HG03060 (cell line): ENCODE results near the gene RNF17.

Source experiments
- ATAC-seq: cut with Tn5 transposase; IDR thresholded peaks from one replicate; pipeline ENCODE4 v1.9.1; 2021; ENCODE audit warnings: low read depth, moderate number of reproducible peaks; ENCODE audit not compliant: unreplicated experiment

RNF17 gene, protein sequence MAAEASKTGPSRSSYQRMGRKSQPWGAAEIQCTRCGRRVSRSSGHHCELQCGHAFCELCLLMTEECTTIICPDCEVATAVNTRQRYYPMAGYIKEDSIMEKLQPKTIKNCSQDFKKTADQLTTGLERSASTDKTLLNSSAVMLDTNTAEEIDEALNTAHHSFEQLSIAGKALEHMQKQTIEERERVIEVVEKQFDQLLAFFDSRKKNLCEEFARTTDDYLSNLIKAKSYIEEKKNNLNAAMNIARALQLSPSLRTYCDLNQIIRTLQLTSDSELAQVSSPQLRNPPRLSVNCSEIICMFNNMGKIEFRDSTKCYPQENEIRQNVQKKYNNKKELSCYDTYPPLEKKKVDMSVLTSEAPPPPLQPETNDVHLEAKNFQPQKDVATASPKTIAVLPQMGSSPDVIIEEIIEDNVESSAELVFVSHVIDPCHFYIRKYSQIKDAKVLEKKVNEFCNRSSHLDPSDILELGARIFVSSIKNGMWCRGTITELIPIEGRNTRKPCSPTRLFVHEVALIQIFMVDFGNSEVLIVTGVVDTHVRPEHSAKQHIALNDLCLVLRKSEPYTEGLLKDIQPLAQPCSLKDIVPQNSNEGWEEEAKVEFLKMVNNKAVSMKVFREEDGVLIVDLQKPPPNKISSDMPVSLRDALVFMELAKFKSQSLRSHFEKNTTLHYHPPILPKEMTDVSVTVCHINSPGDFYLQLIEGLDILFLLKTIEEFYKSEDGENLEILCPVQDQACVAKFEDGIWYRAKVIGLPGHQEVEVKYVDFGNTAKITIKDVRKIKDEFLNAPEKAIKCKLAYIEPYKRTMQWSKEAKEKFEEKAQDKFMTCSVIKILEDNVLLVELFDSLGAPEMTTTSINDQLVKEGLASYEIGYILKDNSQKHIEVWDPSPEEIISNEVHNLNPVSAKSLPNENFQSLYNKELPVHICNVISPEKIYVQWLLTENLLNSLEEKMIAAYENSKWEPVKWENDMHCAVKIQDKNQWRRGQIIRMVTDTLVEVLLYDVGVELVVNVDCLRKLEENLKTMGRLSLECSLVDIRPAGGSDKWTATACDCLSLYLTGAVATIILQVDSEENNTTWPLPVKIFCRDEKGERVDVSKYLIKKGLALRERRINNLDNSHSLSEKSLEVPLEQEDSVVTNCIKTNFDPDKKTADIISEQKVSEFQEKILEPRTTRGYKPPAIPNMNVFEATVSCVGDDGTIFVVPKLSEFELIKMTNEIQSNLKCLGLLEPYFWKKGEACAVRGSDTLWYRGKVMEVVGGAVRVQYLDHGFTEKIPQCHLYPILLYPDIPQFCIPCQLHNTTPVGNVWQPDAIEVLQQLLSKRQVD (N-terminal part only)

DNA sequence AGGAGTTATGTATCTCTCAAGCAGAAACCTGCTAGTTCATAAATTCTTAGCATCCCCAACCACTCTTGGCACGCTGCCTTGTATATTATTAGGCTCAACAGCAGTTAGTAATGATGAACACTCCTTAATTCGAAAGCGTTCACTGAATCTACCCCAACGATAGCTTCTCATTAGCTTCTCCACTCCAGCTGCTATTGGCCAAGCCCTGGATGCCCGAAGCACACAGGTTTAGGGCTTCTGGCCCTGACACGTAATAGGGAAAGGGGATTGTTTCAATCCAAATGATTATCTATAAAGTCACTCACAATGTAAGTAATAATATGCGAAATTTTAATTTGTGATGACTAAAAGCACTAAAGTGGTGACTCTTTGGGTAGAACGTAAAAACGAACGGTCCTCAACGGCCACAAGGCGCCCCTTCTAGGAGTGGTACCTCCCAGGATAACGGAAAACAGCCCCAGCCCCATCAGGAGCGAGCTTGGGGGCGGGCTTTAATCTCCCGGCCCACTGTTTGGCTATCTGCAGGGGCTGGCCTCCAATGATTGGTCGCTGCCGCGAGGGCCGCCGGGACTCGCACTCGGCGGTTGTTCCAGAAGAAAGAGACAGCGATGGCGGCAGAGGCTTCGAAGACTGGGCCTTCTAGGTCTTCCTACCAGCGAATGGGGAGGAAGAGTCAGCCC is at the start of gene RNF17:
Gene RNF17 (plus strand): TSS at position 574 of the 680 bp plus-strand sequence. CDS start 35 bp downstream, at position 609.
- no peak for ATAC-seq

DNA sequence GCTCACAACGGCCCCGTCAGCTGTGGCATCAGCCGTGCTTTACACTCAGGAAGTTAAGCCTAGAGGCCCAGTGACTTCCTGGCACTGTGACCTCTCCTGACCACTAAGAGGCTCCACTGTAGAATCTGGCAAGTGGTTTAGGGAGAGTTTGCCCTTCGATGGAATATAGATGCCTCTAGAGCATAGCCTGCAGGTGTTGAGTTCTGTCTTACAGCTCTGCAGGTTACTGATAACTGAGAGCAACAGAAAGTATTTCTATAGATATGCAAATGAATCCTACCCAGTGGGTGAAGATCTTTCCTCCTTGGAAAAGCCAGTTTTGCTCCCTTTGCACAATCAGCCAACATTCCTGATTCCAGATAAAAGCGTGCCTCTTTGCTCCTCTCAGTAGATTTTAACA is 48.0 kb upstream of the RNF17 start:
- ATAC-seq, result no peak

DNA sequence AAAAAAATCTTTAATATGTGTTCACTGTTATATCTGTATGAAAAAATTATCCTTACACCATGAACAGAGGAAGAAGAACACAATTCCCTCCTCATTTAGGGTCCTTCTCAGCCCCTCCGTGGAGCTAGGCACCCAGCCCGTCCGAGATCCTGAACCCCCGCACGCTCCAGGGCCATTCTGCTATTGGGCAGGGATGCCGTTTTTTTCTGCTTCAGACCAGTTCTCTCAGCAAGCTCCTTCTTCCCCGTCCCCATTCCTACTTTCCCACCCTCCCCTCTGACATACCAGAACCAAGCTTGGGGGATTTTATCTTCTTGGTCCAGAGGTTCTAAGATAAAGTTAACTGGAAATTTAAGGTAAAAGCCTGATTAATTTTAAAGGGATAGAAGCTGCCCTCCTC is 47.5 kb upstream of the RNF17 start:
- no peak for ATAC-seq

DNA sequence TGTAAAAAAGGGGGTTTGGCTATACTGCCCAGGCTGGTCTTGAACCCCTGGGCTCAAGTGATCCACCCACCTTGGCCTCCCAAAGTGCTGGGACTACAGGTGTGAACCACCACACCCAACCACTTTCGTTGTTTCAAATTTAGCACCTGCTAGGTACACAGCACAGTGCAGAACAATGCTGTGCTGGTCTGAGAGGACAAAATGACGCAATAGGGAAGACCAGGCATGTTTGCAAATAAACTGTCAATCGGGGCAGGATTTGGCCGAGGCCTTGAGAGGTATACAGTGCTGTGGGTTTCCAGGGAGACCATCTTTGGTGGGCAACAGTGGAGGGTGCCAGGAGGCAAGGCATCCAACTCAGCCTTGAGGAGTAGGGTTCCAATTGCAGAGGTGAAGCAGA is 46.8 kb upstream of the RNF17 start:
- no peak for ATAC-seq

DNA sequence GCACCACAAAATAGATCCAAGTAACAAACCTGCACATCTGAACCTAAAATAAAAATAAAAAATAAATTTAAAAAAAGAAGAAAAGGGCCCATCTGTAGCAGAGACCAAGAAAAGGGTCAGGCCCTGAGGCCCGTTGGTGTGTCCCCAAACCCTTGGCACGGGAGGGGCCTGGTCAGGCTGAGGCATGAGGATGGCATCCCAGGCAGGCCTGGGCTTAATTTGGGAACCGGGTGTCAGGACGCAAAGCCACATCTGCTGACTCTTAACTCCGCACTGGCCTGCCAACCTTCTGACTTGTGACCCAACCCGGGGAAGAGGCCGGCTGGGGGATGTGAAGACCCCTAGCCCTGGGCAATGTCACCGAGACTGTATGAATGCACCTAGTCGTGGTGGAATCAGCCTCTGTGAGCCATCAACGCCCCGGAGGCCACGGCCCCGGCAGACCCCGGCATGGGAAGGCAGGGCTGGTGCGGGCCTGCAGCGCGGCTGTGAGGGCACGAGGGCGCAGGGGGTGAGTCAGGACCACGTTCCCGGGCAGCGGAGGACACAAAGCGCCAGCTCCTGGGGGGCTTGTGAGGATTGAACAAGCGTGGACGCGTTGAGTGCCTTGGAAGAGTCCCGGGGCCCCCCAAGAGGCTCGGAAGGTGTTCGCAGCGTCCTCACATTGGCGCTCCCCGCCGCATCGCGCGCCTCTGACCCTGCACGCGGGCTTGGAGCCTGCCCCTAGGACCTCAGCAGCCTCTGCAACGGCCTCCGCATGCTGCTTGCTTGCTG is 45.6 kb upstream of the RNF17 start:
- ATAC-seq, result no peak

DNA sequence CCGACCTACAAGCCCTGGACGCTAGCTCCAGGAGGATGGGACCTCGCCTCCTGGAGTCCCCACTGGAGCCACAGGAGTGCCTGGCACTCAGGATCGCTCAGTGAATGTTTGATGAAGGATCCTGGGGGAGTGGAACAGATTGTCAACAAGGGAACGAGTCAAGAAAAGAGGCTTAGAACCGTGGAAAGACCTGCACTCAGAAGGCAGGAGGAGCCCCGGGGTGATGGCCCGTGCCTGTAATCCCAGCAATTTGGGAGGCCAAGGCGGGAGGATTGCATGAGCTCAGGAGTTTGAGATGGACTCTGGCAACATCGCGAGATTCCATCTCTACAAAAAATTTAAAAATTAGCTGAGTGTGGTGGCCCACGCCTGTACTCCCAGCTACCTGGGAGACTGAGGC is 44.8 kb upstream of the RNF17 start:
- no peak for ATAC-seq

DNA sequence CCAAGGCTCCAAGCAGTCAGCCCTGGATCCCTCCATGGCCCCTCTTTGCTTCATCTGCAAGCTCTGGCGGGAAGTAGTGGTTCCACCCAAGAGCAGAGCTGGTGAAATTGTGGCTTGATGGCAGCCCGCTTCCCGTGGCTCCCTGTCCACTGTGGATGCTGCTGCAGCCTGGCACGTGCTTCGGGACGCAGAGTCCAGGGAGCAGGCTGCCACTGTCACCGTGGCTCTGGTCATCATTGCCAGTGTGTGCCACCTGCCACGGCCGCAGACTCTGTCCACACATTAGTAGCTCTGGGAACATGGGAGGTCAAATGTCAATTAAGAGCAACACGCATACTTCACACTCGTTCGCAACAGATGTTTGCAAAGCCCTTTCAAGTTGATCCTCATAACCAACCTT is 40.8 kb upstream of the RNF17 start:
- no peak for ATAC-seq

DNA sequence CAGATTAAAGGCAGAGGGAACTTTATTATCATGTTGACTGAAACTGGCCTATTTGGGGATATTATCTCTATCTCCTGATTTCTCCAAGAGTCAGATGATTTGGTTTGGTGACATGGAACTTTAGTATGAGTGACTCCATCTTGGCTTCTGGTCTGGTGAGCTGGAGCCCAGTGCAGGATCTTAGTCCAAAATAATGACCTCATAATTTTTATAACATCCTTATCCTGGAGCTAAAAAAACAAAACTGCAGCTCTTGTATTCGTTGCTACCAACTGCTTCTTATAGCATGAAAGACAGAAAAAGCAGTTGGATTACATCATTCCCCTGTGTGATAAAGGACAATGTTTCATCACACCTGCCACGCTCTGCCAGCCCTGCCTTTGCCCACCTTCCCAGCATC is 39.3 kb upstream of the RNF17 start:
- ATAC-seq, result no peak

DNA sequence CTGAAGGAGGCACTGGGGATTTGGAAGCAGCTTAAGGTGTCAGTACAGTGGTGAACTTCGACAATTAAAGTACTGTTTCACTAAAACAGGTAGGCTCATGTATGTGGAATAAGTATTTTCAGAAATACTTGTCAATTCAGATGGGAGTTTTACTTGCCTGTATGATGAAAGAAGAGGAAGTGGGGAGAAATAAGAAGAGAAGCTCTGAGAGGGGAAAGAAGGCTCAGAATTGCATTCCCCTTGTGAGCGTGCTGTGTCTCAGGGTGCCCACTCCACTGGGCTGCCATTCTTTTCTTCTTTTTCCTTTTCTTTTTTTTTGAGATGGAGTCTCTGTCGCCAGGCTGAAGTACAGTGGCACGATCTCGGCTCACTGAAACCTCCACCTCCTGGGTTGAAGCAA is 38.6 kb upstream of the RNF17 start:
- no peak for ATAC-seq

DNA sequence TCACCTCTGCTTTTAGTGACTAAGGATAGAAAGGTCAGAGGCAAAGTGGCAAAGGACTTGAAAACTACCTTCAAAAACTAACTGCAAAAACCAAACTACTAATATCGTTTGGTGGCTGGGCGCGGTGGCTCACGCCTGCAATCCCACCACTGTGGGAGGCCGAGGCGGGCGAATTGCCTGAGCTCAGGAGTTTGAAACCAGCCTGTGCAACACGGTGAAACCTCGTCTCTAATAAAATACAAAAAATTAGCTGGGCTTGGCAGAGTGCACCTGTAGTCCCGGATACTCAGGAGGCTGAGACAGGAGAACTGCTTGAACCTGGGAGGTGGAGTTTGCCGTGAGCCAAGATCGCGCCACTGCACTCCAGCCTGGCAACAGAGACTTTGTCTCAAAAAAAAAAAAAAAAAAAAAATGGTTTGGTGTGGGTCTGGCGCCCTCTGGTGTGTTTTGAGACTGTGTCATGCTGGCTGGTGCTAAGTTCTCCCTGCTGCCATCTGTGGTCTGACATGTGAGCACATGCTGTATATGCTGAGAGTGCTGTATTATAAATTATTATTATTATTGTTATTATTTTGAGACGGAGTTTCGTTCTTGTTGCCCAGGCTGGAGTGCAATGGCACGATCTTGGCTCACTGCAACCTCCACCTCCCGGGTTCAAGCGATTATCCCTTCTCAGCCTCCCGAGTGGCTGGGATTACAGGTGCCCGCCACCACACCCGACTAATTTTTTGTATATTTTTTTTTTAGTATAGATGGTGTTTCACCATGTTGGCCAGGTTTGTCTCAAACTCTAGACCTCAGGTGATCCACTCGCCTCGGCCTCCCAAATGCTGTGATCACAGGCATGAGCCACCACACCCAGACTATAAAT is 36.0 kb upstream of the RNF17 start:
- peak; percentile 62 for ATAC-seq

DNA sequence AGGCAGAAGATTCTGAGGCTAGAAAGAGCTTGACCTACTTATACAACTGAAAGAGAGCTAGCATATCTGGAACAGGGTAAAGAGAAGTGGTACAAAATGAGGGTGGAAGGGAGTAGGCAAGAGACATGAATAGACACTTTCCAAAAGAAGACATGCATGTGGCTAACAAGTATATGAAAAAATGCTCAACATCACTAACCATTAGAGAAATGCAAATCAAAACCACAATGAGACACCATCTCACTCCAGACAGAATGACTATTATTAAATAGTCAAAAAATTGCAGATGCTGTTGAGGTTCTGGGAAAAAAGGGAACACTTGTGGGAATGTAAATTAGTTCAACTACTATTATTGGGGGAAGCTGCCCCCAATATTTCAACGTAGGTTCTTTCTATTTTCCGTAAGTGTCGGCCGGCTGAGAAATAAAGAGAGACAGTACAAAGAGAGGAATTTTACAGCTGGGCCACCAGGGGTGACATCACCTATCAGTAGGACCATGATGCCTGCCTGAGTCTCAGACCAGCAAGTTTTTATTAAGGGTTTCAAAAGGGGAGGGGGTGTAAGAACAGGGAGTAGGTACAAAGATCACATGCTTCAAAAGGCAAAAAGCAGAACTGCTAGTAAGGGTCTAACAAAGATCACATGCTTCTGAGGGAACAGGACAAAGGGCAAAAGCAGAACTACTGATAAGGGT is 32.9 kb upstream of the RNF17 start:
- peak; percentile 73 for ATAC-seq

DNA sequence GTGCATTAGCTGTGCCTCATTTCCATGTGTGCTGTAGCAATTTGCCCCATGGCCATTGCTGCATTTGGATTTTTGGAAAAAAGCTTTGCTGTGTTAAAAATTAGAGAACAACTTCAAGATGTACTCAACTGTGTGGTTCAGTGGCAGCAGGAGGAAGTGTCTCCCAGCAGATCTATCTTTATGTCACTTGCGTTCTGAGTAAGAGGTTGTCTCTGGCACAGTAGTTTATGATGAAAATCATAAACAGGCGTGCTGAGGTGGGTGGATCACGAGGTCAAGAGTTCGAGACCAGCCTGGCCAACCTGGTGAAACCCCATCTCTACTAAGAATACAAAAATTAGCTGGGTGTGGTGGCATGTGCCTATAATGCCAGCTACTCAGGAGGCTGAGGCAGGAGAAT is 29.0 kb upstream of the RNF17 start:
- no peak for ATAC-seq

DNA sequence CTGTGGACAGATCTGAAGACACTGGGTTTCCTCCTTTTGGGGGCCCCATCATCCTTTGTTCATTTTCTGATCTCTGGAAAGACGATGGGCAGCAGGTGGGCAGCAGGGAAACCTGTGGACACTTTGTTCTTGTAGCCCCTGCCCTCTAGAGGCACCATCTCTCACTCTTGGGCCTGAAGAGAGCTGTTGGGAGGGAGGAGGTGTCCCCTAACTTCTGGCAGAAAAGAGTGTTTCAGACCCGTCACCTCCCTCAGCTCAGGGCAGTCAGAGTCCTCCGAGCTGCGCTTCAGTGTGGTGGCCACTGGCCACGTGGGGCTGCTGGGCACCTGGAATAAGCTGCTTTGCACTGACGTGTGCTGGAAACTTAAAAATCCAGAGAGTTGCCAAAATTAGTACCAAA is 26.9 kb upstream of the RNF17 start:
- no peak for ATAC-seq

DNA sequence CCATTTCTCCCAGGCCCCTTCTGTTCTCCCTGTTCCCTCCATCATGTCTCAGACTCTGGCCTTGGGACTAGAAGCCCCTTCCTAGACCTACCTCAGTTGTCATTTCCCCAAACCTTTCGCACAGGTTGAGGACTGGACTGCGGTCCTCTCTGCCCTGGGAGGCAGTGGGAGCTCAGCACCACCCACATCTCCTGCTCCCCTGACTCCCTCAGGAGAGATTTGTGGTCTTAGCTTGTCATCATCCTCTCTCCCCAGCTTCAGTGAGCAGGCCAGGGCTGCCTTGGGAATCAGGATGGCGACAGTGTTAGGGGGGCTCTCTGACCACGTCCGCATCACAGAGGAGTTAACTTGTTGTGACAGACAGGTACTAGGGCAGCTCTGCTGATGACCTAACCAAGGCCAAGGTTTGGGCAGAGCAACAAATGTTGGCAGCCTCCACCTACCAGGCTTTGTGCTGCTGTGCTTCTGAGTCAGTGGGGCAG is 25.6 kb upstream of the RNF17 start:
- no peak for ATAC-seq

DNA sequence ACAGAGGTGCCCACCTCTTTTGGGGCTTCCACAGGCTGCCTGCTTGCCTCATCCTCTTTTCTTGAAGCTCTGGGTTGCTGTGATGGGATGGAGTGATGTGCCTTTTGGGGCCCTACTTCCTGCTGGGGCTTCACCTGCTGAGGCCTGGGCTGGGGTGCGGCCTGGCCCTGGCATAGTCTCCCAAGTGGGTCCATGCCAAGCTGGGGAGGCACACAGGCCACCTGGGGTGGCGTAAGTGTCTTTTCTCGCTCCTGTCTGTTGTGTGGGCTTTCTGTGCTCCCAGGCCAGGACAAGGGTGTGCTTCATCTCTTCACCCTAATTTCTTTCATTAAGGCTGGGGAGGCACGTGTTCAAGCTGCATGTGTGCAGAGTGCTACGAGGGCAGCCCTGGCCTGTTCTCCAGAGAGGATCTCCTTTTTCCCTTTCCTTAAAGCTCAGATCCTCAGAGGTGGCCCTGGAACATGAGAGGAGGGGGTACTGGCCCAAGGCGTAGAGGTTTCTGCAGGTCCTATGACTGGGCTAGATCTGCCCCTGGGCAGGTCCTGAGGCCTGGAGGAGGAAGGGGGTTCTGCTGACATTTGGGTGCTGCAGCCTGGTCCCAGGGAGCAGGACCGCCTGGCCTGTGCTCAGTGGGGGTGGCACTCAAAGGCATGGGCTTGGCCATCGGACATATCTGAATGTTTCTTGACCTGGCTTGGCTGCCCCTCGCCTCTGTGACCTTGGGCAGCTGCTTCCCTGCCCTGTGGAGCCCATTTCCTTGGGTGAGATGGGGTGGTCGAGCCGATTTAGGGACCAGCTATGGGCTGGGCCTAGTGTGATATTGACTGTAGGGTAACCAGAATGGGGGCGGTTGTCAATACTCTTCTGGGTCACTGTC is 23.7 kb upstream of the RNF17 start:
- no peak for ATAC-seq

DNA sequence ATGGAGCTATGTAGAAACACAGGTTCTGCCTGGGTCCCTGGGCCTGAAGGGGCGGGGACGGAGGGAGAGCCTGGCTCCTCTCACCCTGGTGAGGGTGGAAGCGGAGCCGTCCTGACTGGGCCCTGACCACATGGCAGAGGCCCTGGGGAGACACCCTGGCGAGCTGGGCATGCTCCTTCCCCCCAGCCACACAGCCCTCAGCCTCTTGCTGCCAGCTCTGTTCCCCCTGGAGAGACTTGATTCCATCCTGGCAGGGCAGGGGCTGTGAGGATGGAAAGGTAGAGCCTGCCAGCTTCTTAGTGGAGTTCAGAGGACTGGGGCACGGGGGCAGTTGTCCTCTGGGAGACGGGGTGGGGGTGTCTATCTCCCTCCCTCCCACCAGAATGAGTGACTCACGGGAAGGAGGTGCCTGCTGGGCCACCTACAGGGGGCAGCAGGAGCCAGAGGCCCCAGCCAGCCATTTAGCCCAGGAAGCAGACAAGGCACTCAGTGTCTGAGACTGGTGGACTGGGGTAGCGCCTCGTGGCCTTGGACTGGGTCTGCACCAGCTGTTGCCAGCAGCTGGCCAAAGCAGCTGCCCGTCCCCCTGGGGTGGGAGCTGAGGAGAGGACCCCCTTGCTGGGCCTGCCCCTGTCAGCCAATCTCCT is 22.8 kb upstream of the RNF17 start:
- ATAC-seq, result no peak
